ENCODE data around the gene BARX1.

DNA sequence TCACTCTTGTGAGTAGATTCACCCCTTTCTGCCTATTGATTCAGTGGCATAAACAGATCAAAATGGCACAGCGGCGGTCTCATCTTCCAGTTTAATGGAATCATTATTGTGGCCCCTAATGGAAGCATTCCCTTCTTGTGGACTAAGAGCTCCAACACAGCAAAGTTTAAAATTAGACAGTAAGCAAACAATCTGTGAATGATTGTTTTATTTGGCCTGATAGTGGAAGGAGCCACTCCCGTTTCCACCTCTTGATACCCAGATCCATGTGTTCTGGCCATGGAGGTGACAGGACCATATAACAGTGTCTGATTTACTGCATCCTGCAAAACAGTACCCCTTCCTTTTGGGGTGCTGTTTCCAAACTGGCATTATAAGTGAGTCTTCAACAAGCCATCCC, 41.2 kb upstream of the BARX1 start:
- TF ChIP-seq POLR2AphosphoS5 (IDR thresholded peaks at IDR 0.05; ENCODE audit: low read depth, low read length), result no peak
- TF ChIP-seq TAF1 (IDR thresholded peaks at IDR 0.05; ENCODE audit: borderline replicate concordance, low read depth, low read length), result no peak
- no peak for TF ChIP-seq POLR2A (IDR thresholded peaks at IDR 0.05; ENCODE audit: low read depth, low read length)
